Gastrocnemius medialis (tissue), 4 donors: ENCODE results near the gene NKX1-1. TPM values are rescaled to one million over a fixed set of nuclear protein-coding genes. Genes with fewer than 3 reads are reported as not detected.

Source experiments
- ATAC-seq, 2 donors: fragments of 150-250 bp; one replicate each; pipeline ENCODE4 v1.9.1; 2016
- DNase-seq, 2 donors: peaks; one replicate each; pipeline ENCODE4 v3.0.0-alpha.2; 2019
- H3K27ac ChIP-seq, 4 donors: fragments of 200-600 bp; sonication (generic); 1 replicate in 1 of 4; 2 replicates in 3 of 4; pipeline ENCODE4 v1.5.1; 2016 to 2018; ENCODE audit warnings: mild to moderate bottlenecking in 2 of 4, moderate library complexity in 1 of 4
- H3K27me3 ChIP-seq, 3 donors: fragments of 200-600 bp; sonication (generic) in 2 of 3; 1 replicate in 1 of 3; 2 replicates in 2 of 3; pipeline versions ENCODE4 v1.5.1 to v1.6.0; 2016 to 2019; ENCODE audit warnings: mild to moderate bottlenecking in 1 of 3, moderate library complexity in 1 of 3
- H3K36me3 ChIP-seq, 2 donors: fragments of 200-600 bp; sonication (generic) in 1 of 2; one replicate each; pipeline ENCODE4 v1.5.1; 2017 to 2018
- H3K4me1 ChIP-seq, 2 donors: fragments of 200-600 bp; sonication (generic) in 1 of 2; one replicate each; pipeline ENCODE4 v1.5.1; 2016 to 2017; ENCODE audit warnings: mild to moderate bottlenecking in 2 of 2
- H3K4me3 ChIP-seq, 4 donors: fragments of 200-600 bp; sonication (generic) in 3 of 4; 1 replicate in 1 of 4; 2 replicates in 3 of 4; pipeline ENCODE4 v1.5.1; 2016 to 2019; ENCODE audit warnings: mild to moderate bottlenecking in 2 of 4
- H3K9me3 ChIP-seq, 3 donors: fragments of 200-600 bp; sonication (generic) in 2 of 3; 1 replicate in 1 of 3; 2 replicates in 2 of 3; pipeline ENCODE4 v1.5.1; 2016 to 2019
- CTCF ChIP-seq, 5 experiments: fragments of 450-650 bp in 3 of 5; fragments of 200-600 bp in 2 of 5; sonication (generic) in 2 of 5; IDR thresholded peaks in 4 of 5; conservative IDR thresholded peaks in 1 of 5; 1 replicate in 4 of 5; 2 replicates in 1 of 5; pipeline ENCODE4 v1.5.1; 2016 to 2019; ENCODE audit warnings: antibody characterized with exemption in 5 of 5, mild to moderate bottlenecking in 3 of 5, moderate library complexity in 3 of 5
- POLR2A ChIP-seq, 2 donors: fragments of 450-650 bp; IDR thresholded peaks; one replicate each; pipeline ENCODE4 v1.6.1; 2017; ENCODE audit warnings: antibody characterized with exemption in 2 of 2, mild to moderate bottlenecking in 2 of 2, moderate library complexity in 2 of 2
- in situ Hi-C, 4 donors: fragments of 200-750 bp; cut with MboI; loops; one replicate each; pipeline versions ENCODE4 v1.15.0 to v1.8.0; 2017; ENCODE audit warnings: low sequenced_read_pairs in 4 of 4
- intact Hi-C: fragments of 100-400 bp; cut with DNase I; formaldehyde crosslinking; loops from one replicate; pipeline ENCODE4 v1.15.1; 2023; ENCODE audit warnings: low total_unique reads
- total RNA-seq, 4 donors: library from RNA; depleted of rRNA; stranded (reverse); fragments of >200 nt; gene quantifications; one replicate each; pipeline versions ENCODE4 v1.1.0 to v1.2.3, GENCODE V29; 2016

The NKX1-1 gene
- total RNA-seq, 4 donors from 2014 or later = not detected

GRCh38 chr4:1383728-1384591 lies 22.3 kb downstream of the NKX1-1 start:
- no peaks in the 10 kb centered on the region for H3K27me3 ChIP-seq
- H3K36me3 ChIP-seq = peaks cover 0 to 45% of the 10 kb centered on the region in 2 donors
- in situ Hi-C loops = no loop called here
- no peak overlapping the region for H3K27ac ChIP-seq
- intact Hi-C loops = no loop called here
- TF ChIP-seq CTCF (IDR thresholded peaks at IDR 0.05 in 4 of 5, conservative IDR thresholded peaks at IDR 0.05 in 1 of 5) = no peak
- no peak for TF ChIP-seq POLR2A (IDR thresholded peaks at IDR 0.05)
- H3K4me3 ChIP-seq = no peak overlapping the region
- DNase-seq (no peak), ATAC-seq (no peak)
- H3K4me1 ChIP-seq = no peaks in the 10 kb centered on the region
- no peaks in the 10 kb centered on the region for H3K9me3 ChIP-seq

GRCh38 chr4:1382776-1383727 lies 23.2 kb downstream of the NKX1-1 start:
- intact Hi-C loops = no loop called here
- H3K27ac ChIP-seq = no peak overlapping the region
- DNase-seq = no peak

GRCh38 chr4:1381944-1382541 lies 24.2 kb downstream of the NKX1-1 start:
- Histone ChIP-seq H3K36me3 (peaks cover 0 to 31% of the 10 kb centered on the region in 2 donors), H3K27me3 (no peaks in the 10 kb centered on the region), H3K27ac (no peak overlapping the region), H3K9me3 (no peaks in the 10 kb centered on the region), H3K4me1 (no peaks in the 10 kb centered on the region), H3K4me3 (no peak overlapping the region)
- in situ Hi-C loops (no loop called here), intact Hi-C loops (no loop called here)
- DNase-seq = no peak
- ATAC-seq = no peak
- no peak for TF ChIP-seq CTCF (IDR thresholded peaks at IDR 0.05 in 4 of 5, conservative IDR thresholded peaks at IDR 0.05 in 1 of 5)
- no peak for TF ChIP-seq POLR2A (IDR thresholded peaks at IDR 0.05)

More at GRCh38 chr4:1382776-1383727, 23.2 kb downstream of the NKX1-1 start:
- H3K9me3 ChIP-seq = no peaks in the 10 kb centered on the region
- H3K36me3 ChIP-seq = peaks cover 0 to 40% of the 10 kb centered on the region in 2 donors
- TF ChIP-seq CTCF (IDR thresholded peaks at IDR 0.05 in 4 of 5, conservative IDR thresholded peaks at IDR 0.05 in 1 of 5) = no peak
- ATAC-seq = no peak
- in situ Hi-C loops = no loop called here
- no peaks in the 10 kb centered on the region for H3K27me3 ChIP-seq
- no peak overlapping the region for H3K4me3 ChIP-seq
- no peaks in the 10 kb centered on the region for H3K4me1 ChIP-seq

GRCh38 chr4:1381181-1381621 lies 25.0 kb downstream of the NKX1-1 start:
- ATAC-seq (no peak), DNase-seq (no peak)

More at GRCh38 chr4:1381181-1381621, 25.0 kb downstream of the NKX1-1 start:
- no peaks in the 10 kb centered on the region for H3K27me3 ChIP-seq
- TF ChIP-seq CTCF (IDR thresholded peaks at IDR 0.05 in 4 of 5, conservative IDR thresholded peaks at IDR 0.05 in 1 of 5) = no peak
- H3K36me3 ChIP-seq = peaks cover 0 to 23% of the 10 kb centered on the region in 2 donors
- no peaks in the 10 kb centered on the region for H3K9me3 ChIP-seq
- H3K4me1 ChIP-seq = no peaks in the 10 kb centered on the region
- in situ Hi-C loops (no loop called here), intact Hi-C loops (no loop called here)
- H3K4me3 ChIP-seq = no peak overlapping the region
- no peak overlapping the region for H3K27ac ChIP-seq
